Endothelial cell of umbilical vein (primary cell): ENCODE results near the gene SLA2. TPM values are rescaled to one million over a fixed set of nuclear protein-coding genes. Genes with fewer than 3 reads are reported as not detected.

ENCODE experiments used
- BruUV-seq: library from RNA; stranded (reverse); fragments of 400-500 nt; replicated peaks from 2 replicates; lab custom pipeline; 2021; lab: Mats Ljungman, UMichigan
- CTCF ChIA-PET: fragments of 300-600, 350-600 bp; sonication (Branson Sonifier 250); formaldehyde crosslinking; loops from one replicate; lab custom pipeline; 2021; ENCODE audit warnings: antibody characterized with exemption, inconsistent platforms; lab: Charles Lee
- POLR2A ChIA-PET: fragments of 300-600, 350-600 bp; sonication (Branson Sonifier 250); formaldehyde crosslinking; loops from one replicate; lab custom pipeline; 2021; ENCODE audit warnings: antibody characterized with exemption, inconsistent platforms; lab: Charles Lee
- DNase-seq: peaks from one replicate; pipeline ENCODE4 v3.0.0-alpha.2; 2011; ENCODE audit warnings: low read depth, low spot score
- FAIRE-seq: peaks from 2 replicates; lab custom pipeline; 2011; peaks lifted over from hg19 to GRCh38; lab: Jason Lieb, UNC
- H2AFZ ChIP-seq: 2 replicates; pipeline ENCODE4 v1.6.0; 2012; ENCODE audit warnings: low read depth, low read length, control low read depth, inconsistent platforms
- H3K27ac ChIP-seq: 2 replicates; pipeline ENCODE4 v1.5.1; 2011; ENCODE audit warnings: low read depth, mild to moderate bottlenecking, control low read depth, low read length, moderate library complexity; ENCODE audit not compliant: insufficient read depth
- H3K27me3 ChIP-seq, 2 experiments: 2 replicates each; pipeline versions ENCODE4 v1.6.0 to v1.6.1; 2011; ENCODE audit warnings: low read length in 2 of 2, mixed read lengths in 1 of 2; ENCODE audit not compliant: control insufficient read depth in 2 of 2, insufficient read depth in 2 of 2
- H3K36me3 ChIP-seq, 2 experiments: 2 replicates in 1 of 2; 3 replicates in 1 of 2; pipeline ENCODE4 v1.5.1; 2011; ENCODE audit warnings: low read length in 2 of 2, mild to moderate bottlenecking in 1 of 2, moderate library complexity in 1 of 2; ENCODE audit not compliant: control insufficient read depth in 2 of 2, insufficient read depth in 2 of 2; ENCODE audit errors: extremely low read depth in 1 of 2
- H3K4me1 ChIP-seq: 3 replicates; pipeline ENCODE4 v1.5.1; 2011; ENCODE audit warnings: mild to moderate bottlenecking, low read length; ENCODE audit not compliant: control insufficient read depth, insufficient read depth; ENCODE audit errors: extremely low read depth
- H3K4me2 ChIP-seq: 2 replicates; pipeline ENCODE4 v1.6.1; 2011; ENCODE audit warnings: low read length, control low read depth, mixed read lengths; ENCODE audit not compliant: insufficient read depth
- H3K4me3 ChIP-seq, 3 experiments: fragments of 200-600 bp in 1 of 3; sonication (generic), shearing (Covaris generic) in 1 of 3; replicated peaks in 1 of 3; 2 replicates each; pipeline ENCODE4 v1.5.1; 2011 to 2016; ENCODE audit warnings: control low read depth in 3 of 3, low read length in 3 of 3, mild to moderate bottlenecking in 2 of 3, inconsistent platforms in 1 of 3, low read depth in 1 of 3, moderate library complexity in 1 of 3; ENCODE audit not compliant: insufficient read depth in 1 of 3
- H3K79me2 ChIP-seq: 2 replicates; pipeline ENCODE4 v1.6.0; 2012; ENCODE audit warnings: low read length, inconsistent platforms; ENCODE audit not compliant: control insufficient read depth, insufficient read depth
- H3K9ac ChIP-seq: replicated peaks from 2 replicates; pipeline ENCODE3; 2011; ENCODE audit warnings: low read length, control low read depth; ENCODE audit not compliant: insufficient read depth; ENCODE audit errors: extremely low read depth
- H3K9me1 ChIP-seq: replicated peaks from 3 replicates; pipeline ENCODE4 v1.6.0; 2011; ENCODE audit warnings: mild to moderate bottlenecking, low read length; ENCODE audit not compliant: control insufficient read depth, insufficient read depth; ENCODE audit errors: extremely low read depth
- H3K9me3 ChIP-seq: replicated peaks from 2 replicates; pipeline ENCODE4 v1.5.1; 2012; ENCODE audit warnings: low read length, inconsistent platforms; ENCODE audit not compliant: control insufficient read depth, insufficient read depth
- H4K20me1 ChIP-seq: replicated peaks from 2 replicates; pipeline ENCODE3; 2011; ENCODE audit warnings: mild to moderate bottlenecking, low read length; ENCODE audit not compliant: control insufficient read depth, insufficient read depth; ENCODE audit errors: extremely low read depth
- CTCF ChIP-seq, 2 donors: IDR thresholded peaks; 1 replicate in 1 of 2; 2 replicates in 1 of 2; pipeline ENCODE4 v1.5.1; 2011; ENCODE audit warnings: low read length in 2 of 2, mild to moderate bottlenecking in 2 of 2, moderate library complexity in 2 of 2, control low read depth in 1 of 2, inconsistent platforms in 1 of 2, low read depth in 1 of 2; ENCODE audit not compliant: insufficient read depth in 1 of 2; ENCODE audit errors: extremely low read depth in 1 of 2
- EZH2 ChIP-seq: IDR thresholded peaks from 2 replicates; pipeline ENCODE4 v1.6.1; 2012; ENCODE audit warnings: borderline replicate concordance, low read depth, mild to moderate bottlenecking, moderate library complexity, low read length, inconsistent platforms; ENCODE audit not compliant: severe bottlenecking
- FOS ChIP-seq: IDR thresholded peaks from 2 replicates; pipeline ENCODE4 v1.6.1; 2011; ENCODE audit warnings: mild to moderate bottlenecking, low read length, moderate library complexity, borderline replicate concordance; ENCODE audit not compliant: insufficient read depth
- GATA2 ChIP-seq: IDR thresholded peaks from 2 replicates; pipeline ENCODE4 v1.7.0; 2011; ENCODE audit warnings: low read depth, mild to moderate bottlenecking, moderate library complexity, mixed read lengths, low read length; ENCODE audit not compliant: insufficient read length, insufficient read depth
- JUN ChIP-seq: IDR thresholded peaks from 2 replicates; pipeline ENCODE4 v1.6.1; 2011; ENCODE audit warnings: borderline replicate concordance, low read depth; ENCODE audit not compliant: insufficient read length, insufficient read depth
- MAX ChIP-seq: IDR thresholded peaks from 2 replicates; pipeline ENCODE4 v1.6.1; 2011; ENCODE audit not compliant: insufficient read depth, insufficient read length
- MYC ChIP-seq: IDR thresholded peaks from one replicate; pipeline ENCODE4 v1.6.1; 2011; ENCODE audit warnings: mild to moderate bottlenecking, low read depth, low read length
- POLR2A ChIP-seq: IDR thresholded peaks from 2 replicates; pipeline ENCODE4 v1.6.1; 2012; ENCODE audit warnings: low read depth, mild to moderate bottlenecking, control low read depth, low read length
- POLR2AphosphoS5 ChIP-seq: IDR thresholded peaks from 2 replicates; pipeline ENCODE4 v1.6.1; 2012; ENCODE audit warnings: low read depth, mild to moderate bottlenecking, control low read depth, low read length, moderate library complexity; ENCODE audit not compliant: insufficient read depth
- dilution Hi-C: fragments of 300-500 bp; cut with MboI; formaldehyde crosslinking; loops from one replicate; pipeline ENCODE4 v1.15.0; 2019; ENCODE audit warnings: low sequenced_read_pairs; ENCODE audit not compliant: extremely low pct_ligation_motif_present
- intact Hi-C: fragments of 100-400 bp; cut with micrococcal nuclease; formaldehyde crosslinking; loops from one replicate; pipeline ENCODE4 v1.10.0; 2022
- polyA plus RNA-seq, 4 experiments: library from polyadenylated mRNA; depleted of rRNA in 3 of 4; stranded (reverse) in 3 of 4; unstranded in 1 of 4; fragments of >200 nt; gene quantifications; 2 replicates each; pipeline versions ENCODE4 v1.2.1 to v1.2.3, GENCODE V29; 2011 to 2012; ENCODE audit warnings: missing spikeins in 1 of 4
- total RNA-seq: library from RNA; stranded (reverse); gene quantifications from 2 replicates; pipeline ENCODE4 v1.2.3, GENCODE V29; 2021

SLA2 gene
- total and polyA plus RNA-seq, 2 donors (not counting 3 experiments of a cell fraction or from before 2014, with no cell fraction given): not detected

- Histone ChIP-seq H4K20me1 (no peaks in the 10 kb centered on the region), H3K4me3 (no peak overlapping the region), H3K27ac (no peak overlapping the region), H3K9me1 (no peaks in the 10 kb centered on the region), H3K9ac (no peak overlapping the region), H3K36me3 (no peaks in the 10 kb centered on the region), H3K4me1 (no peaks in the 10 kb centered on the region), H2AFZ (no peak overlapping the region), H3K79me2 (no peaks in the 10 kb centered on the region), H3K4me2 (no peak overlapping the region), H3K9me3 (no peaks in the 10 kb centered on the region), H3K27me3 (no peaks in the 10 kb centered on the region)
- ChIA-PET CTCF (interaction anchor here (1.3 to 1.8 kb wide), 2 partner anchors 10 to 30 kb away, joined by 3 to 4 read pairs; no protein-coding TSS in a partner anchor), POLR2A (no interaction called here)
- intact Hi-C loops (no loop called here), dilution Hi-C loops (no loop called here)
- FAIRE-seq (no peak), DNase-seq (no peak)
- TF ChIP-seq GATA2 (no peak), POLR2A (no peak), FOS (no peak), CTCF (IDR thresholded peaks at IDR 0.05; ENCODE audit: extremely low read depth in 1 of 2, insufficient read depth in 1 of 2, low read depth in 1 of 2, low read length in 2 of 2) (no peak), MAX (no peak), POLR2AphosphoS5 (no peak), MYC (no peak), EZH2 (no peak), JUN (no peak)
- no TSS peak for BruUV-seq
These were observed 41.9 kb upstream of the SLA2 start for GRCh38 chr20:36687850-36688249.
